Hepatocyte (in vitro differentiated cells): ENCODE measurements around the gene CAMK2G.

ENCODE experiments used
- EZH2 ChIP-seq: fragments of 200-600 bp; sonication (generic); IDR thresholded peaks from 2 replicates; pipeline ENCODE4 v1.6.1; 2016; ENCODE audit warnings: antibody characterized with exemption, mild to moderate bottlenecking, borderline replicate concordance
- TF ChIP-seq, protein P1 (sequence below): fragments of 200-600 bp; sonication (generic); IDR thresholded peaks from 2 replicates; pipeline ENCODE4 v1.5.1; 2016; ENCODE audit warnings: antibody characterized with exemption, mild to moderate bottlenecking; ENCODE audit not compliant: poor library complexity

DNA sequence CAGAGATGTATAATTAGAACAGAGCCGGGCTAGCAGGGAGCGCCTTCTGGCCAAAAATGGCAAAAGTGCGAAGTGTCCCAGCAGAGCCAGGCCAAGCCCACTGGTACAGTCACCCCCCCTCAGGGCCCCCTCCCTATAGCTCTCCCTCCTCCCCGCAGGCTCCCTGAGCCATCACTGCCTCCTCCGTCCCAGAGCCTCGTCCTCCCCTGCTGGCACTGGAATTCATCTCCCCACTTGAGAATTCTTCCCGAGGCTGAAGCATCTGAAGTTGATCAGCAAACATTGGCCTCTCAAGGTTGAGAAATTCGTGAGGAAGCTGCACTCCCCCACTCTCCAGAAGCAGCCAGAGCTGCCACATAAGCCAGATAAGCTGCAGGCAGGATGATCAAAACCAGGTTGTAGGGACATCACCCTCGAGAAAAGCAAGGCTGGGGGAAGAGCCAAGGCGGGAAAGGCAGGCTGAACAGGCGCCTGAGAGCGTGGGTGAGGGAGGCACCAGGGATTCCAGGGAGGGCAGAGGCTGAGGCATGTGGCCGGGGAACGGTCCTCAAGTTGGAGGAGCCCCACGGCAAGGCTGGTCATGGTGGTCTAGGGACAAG, 23.4 kb downstream of the CAMK2G start:
- TF ChIP-seq, protein P1, sequence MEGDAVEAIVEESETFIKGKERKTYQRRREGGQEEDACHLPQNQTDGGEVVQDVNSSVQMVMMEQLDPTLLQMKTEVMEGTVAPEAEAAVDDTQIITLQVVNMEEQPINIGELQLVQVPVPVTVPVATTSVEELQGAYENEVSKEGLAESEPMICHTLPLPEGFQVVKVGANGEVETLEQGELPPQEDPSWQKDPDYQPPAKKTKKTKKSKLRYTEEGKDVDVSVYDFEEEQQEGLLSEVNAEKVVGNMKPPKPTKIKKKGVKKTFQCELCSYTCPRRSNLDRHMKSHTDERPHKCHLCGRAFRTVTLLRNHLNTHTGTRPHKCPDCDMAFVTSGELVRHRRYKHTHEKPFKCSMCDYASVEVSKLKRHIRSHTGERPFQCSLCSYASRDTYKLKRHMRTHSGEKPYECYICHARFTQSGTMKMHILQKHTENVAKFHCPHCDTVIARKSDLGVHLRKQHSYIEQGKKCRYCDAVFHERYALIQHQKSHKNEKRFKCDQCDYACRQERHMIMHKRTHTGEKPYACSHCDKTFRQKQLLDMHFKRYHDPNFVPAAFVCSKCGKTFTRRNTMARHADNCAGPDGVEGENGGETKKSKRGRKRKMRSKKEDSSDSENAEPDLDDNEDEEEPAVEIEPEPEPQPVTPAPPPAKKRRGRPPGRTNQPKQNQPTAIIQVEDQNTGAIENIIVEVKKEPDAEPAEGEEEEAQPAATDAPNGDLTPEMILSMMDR = no peak
- no peak for TF ChIP-seq EZH2
